Naive B cell (primary cell): ENCODE measurements around the gene MAP4K2. TPM values are rescaled to one million over a fixed set of nuclear protein-coding genes. Genes with fewer than 3 reads are reported as not detected.

ENCODE experiments used
- ATAC-seq, 2 donors: fragments of 150-1000 bp; cut with Tn5 transposase; 2 replicates each; pipeline ENCODE4 v1.10.0; 2021; ENCODE audit warnings: low read depth in 2 of 2, mild to moderate bottlenecking in 2 of 2, moderate library complexity in 2 of 2
- DNase-seq: peaks from one replicate; pipeline ENCODE4 v3.0.0; 2022
- H3K27ac Mint-ChIP-seq, 6 donors: one replicate each; pipeline ENCODE4 v1.8.0; 2020 to 2022; ENCODE audit warnings: mild to moderate bottlenecking in 6 of 6, mixed read lengths in 6 of 6, moderate library complexity in 5 of 6, inconsistent platforms in 2 of 6
- H3K27me3 Mint-ChIP-seq, 3 donors: one replicate each; pipeline ENCODE4 v1.8.0; 2021 to 2022; ENCODE audit warnings: mixed read lengths in 3 of 3, mild to moderate bottlenecking in 1 of 3
- H3K36me3 Mint-ChIP-seq, 2 donors: one replicate each; pipeline ENCODE4 v1.8.0; 2020 to 2022; ENCODE audit warnings: mixed read lengths in 2 of 2, inconsistent platforms in 1 of 2, mild to moderate bottlenecking in 1 of 2
- H3K4me1 Mint-ChIP-seq, 3 donors: one replicate each; pipeline ENCODE4 v1.8.0; 2020 to 2022; ENCODE audit warnings: mixed read lengths in 3 of 3, inconsistent platforms in 1 of 3, mild to moderate bottlenecking in 1 of 3, moderate library complexity in 1 of 3
- H3K4me3 Mint-ChIP-seq, 8 donors: one replicate each; pipeline ENCODE4 v1.8.0; 2020 to 2022; ENCODE audit warnings: mild to moderate bottlenecking in 8 of 8, mixed read lengths in 8 of 8, moderate library complexity in 8 of 8, inconsistent platforms in 2 of 8
- H3K9me3 Mint-ChIP-seq, 7 donors: one replicate each; pipeline ENCODE4 v1.8.0; 2020 to 2022; ENCODE audit warnings: mixed read lengths in 7 of 7, mild to moderate bottlenecking in 5 of 7, inconsistent platforms in 2 of 7, moderate library complexity in 1 of 7
- polyA plus RNA-seq, 6 donors: library from polyadenylated mRNA; unstranded; fragments of 300-500 nt; fragmentation: Illumina TruSeq; gene quantifications; one replicate each; pipeline ENCODE4 v1.2.3, GENCODE V29; 2021; ENCODE audit warnings: low read depth in 6 of 6

The MAP4K2 gene
- polyA plus RNA-seq, 6 donors from 2014 or later: 29.8 to 65.0 (median 39.7) TPM

DNA sequence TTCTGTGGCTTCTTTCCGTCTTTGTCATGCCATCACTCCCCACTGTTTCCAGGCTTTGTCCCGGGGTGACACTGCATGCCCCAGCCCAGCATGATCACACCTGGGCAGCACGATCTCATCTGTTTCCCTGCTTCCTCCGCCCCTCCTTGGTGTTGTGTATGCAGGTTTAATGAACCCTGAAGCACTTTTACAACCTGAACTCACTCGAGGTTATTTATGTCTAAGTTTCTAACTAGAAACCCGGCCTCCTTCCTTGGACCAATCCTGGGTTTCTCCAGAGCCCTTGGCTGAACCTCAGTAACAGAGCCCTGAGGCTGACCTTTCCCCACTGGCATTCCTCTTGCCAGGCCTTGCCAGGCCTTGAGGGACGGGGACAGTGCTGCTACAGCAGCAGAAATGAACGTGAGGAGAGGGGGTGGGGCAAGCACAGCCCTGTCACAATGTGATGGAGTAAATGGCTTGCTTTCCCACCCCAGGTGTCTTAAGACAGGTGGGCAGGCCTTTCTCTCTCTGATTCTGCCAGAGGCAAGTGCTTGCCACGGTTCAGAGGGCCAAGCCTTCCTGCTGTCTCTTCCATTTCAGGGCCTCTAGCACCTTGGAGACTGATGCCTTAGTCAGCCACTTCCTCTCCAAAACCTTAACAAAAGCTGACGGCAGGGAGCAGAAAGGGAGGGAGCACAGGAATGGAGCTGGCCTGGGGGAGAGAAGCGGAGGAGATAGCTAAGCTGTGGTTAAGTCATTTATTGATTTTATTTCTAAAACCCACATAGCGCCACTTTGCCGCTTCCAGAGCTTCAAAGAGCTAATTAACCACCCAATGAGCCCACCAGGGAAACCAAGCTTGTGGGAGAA is 40.1 kb downstream of the MAP4K2 start:
- Mint-ChIP-seq H3K9me3 (no peaks in the 10 kb centered on the region), H3K4me3 (peak overlapping the region; percentile 62 to 96 (median 84)), H3K27ac (peak overlapping the region; percentile 65 to 97 (median 95)), H3K4me1 (peaks cover 55 to 84% (median 78%) of the 10 kb centered on the region in 3 donors), H3K36me3 (peaks cover 9 to 32% of the 10 kb centered on the region in 2 donors), H3K27me3 (no peaks in the 10 kb centered on the region)
- DNase-seq: peak; percentile 44
- ATAC-seq: peak; percentile 37 to 44

DNA sequence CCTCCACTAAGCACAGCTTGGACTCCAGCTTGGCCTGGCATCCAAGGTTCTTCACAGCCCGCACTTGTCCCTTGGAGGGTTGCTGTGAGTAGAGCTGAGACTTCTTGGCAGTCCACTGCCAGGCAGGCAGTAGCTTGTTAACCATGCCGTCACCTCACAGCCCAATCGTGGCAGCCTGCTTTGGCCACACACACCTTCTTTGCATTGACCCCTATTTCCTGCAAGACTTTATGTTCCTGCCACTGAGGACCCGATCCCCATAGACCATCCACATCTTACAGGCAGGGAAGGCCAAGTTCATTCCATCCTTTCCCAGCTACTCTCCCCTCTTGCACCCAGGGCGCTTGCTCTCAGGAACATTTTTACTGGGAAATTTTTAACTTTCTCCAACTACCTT is 40.7 kb downstream of the MAP4K2 start:
- no peaks in the 10 kb centered on the region for H3K9me3 Mint-ChIP-seq
- H3K27ac Mint-ChIP-seq: peak overlapping the region; percentile 88 to 97 (median 94)
- peaks cover 53 to 83% (median 72%) of the 10 kb centered on the region in 3 donors for H3K4me1 Mint-ChIP-seq
- H3K27me3 Mint-ChIP-seq: no peaks in the 10 kb centered on the region
- DNase-seq (peak; percentile 29), ATAC-seq (peak in 1 of 2 donors; percentile 3)
- H3K36me3 Mint-ChIP-seq: peaks cover 9 to 27% of the 10 kb centered on the region in 2 donors
- peak overlapping the region; percentile 62 to 96 (median 84) for H3K4me3 Mint-ChIP-seq

DNA sequence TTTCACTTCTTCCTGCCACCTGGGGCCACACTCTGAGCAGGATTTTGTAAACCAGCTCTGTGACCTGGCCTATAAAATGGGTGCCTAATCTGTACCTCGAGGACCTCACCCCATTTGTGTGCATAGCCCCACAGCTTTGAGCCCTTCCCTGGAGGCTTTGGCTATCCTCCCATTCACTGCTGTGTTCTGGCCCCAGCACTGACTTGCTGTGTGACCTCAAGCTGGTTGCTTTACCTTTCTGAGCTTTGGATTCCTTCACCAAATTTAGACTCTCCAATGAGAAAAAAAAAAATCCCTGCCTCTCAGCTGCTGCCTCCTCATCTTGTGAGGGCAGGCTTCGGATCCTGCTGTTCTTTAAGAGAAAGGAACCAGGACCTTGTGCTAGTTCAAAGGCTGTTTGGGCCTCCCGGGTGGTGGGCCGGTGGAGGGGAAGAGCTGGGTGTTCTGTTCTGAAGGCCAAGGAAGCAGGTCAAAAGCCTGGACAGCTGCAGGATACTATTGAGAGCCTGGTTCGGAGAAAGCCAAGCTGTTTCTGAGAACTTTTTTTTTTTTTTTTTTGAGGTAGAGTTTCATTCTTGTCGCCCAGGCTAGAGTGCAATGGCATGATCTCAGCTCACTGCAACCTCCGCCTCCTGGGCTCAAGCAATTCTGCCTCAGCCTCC is 42.1 kb downstream of the MAP4K2 start:
- Mint-ChIP-seq H3K27ac (peak overlapping the region in 4 of 6 donors; percentile 56 to 98 (median 91)), H3K4me3 (peak overlapping the region in 6 of 8 donors; percentile 49 to 76 (median 59)), H3K36me3 (peaks cover 9 to 27% of the 10 kb centered on the region in 2 donors), H3K4me1 (peaks cover 50 to 75% (median 64%) of the 10 kb centered on the region in 3 donors), H3K9me3 (no peaks in the 10 kb centered on the region), H3K27me3 (no peaks in the 10 kb centered on the region)
- no peak for ATAC-seq
- DNase-seq: no peak

DNA sequence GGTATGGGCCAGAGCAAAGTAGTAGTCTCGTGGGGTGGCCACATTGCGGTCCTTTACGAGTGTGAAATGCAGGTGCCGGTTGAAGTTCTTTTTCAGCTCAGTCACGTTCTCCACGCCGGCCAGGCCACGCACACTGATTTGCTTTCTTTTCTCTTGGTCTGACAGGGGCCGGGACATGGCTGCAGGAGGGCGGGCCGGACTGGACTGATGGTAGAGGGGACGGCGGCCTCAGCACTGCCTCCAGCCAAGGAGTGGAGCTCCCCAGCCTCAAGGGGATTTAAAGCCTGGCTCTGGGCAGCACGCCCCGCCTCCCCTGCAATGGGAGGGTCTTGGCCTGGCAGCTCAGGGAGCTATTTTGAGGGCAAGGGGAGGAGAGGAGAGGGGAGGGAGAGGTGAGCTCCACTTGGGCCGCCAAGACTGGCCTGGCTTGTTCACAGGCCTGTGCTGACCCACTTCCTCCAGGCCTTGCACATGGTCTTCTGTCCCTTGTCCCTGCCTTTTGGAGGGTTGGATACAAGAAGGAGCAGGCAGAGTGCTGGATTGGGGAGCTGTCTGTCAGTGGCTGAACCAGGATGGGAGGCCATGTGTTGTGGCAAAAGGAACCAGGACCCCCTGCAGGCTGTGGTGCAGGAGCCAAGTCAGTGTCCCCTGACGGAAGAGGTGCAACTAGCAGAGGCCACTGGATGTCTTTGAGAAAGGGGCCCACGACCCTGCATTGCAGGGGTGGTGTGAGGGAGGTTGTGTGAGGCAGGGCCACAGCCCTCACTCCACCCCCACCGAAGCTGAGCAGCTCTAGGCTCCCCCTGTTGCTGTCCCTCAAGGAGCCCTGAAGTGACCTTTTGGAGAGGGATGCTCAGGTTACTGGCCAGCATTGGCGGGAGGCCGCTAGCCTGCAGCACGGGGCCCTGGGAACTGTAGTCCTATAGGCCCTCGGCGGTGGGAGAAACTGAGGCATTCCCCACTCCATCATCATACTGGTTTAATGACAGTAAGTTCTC is 43.0 kb downstream of the MAP4K2 start, which contains the start of gene PYGM:
Gene PYGM, minus strand, starts transcription at position 253 of the 998 bp plus-strand sequence. Its CDS starts 76 bp downstream, at position 177.
- ATAC-seq (no peak), DNase-seq (no peak)
- Mint-ChIP-seq H3K27ac (peak within 1 kb of the TSS; percentile 61 to 98 (median 81)), H3K36me3 (peaks cover 7 to 21% of the 10 kb centered on the region in 2 donors), H3K9me3 (no peaks in the 10 kb centered on the region), H3K27me3 (no peaks in the 10 kb centered on the region), H3K4me3 (peak within 1 kb of the TSS in 5 of 8 donors; percentile 28 to 76 (median 57)), H3K4me1 (peaks cover 43 to 67% (median 55%) of the 10 kb centered on the region in 3 donors)

DNA sequence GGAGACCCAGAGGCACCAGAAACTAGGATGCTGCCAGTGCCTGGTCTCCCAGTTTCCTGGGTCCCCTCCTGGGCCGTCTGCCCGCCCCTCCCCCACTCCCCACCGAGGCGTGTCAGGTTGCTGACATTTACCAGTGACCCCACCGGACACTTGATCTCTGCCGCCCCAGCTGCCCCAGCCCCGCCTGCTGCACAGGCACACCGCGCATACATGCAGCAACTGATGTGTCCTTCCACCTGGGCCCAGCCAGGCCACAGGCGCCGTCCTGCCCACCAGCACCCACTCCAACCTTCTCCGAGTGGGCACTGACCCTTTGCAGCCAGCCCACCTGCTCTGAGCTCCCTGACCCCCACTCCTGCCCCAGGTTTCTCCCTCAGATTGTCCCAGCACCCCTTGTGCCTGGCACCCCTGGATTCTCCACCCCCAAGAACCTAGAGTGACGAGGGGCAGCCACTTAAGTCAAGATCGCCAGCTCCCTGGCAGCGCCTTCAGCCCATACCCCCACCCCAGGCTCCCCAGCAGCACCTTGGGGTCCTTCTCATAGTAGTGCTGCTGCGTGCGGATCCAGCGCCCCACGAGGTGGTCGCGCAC is 43.8 kb downstream of the MAP4K2 start:
- no peak for DNase-seq

DNA sequence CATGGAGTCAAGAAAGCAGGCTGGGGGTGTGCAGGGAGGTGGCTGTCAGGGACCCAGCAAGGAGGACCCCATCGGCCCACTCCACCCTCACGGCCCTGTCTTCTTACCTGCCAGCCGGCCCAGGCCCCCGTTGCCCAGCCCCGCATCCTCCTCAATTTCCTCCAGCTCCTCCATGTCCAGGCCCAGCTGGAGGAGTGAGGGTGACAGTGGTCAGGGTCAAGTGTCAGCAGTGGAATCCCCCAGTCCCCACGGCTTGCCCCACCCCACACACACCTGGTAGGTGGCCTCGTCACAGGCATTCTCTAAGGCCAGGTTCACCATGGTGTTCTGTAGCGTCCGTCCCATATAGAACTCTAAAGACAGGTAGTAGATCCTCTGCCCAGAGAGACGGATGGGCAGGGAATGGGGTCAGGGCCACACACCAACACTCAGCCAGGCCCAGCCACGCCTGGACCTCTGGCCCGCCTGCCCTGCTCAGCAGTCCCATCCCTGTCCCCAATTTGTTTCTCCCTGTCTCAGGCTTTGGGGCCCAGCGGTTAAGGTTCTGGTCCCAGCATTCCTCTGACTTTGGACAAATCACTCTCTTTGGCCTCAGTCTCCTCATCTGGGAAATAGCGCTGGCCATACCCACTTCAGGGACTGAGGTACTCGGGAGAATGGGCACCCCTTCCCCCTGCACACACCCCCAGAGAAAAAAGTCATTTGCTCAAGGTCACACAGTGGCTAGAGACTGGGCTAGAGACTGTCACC is 44.5 kb downstream of the MAP4K2 start:
- peaks cover 0 to 17% of the 10 kb centered on the region in 2 donors for H3K36me3 Mint-ChIP-seq
- H3K4me3 Mint-ChIP-seq: no peak overlapping the region
- H3K9me3 Mint-ChIP-seq: no peaks in the 10 kb centered on the region
- H3K4me1 Mint-ChIP-seq: peaks cover 33 to 52% (median 40%) of the 10 kb centered on the region in 3 donors
- peak overlapping the region in 4 of 6 donors; percentile 41 to 69 (median 52) for H3K27ac Mint-ChIP-seq
- DNase-seq (no peak), ATAC-seq (no peak)
- H3K27me3 Mint-ChIP-seq: no peaks in the 10 kb centered on the region

More for the DNA sequence above, 43.8 kb downstream of the MAP4K2 start:
- Mint-ChIP-seq H3K27ac (peak overlapping the region in 4 of 6 donors; percentile 22 to 96 (median 48)), H3K36me3 (peaks cover 0 to 15% of the 10 kb centered on the region in 2 donors), H3K27me3 (no peaks in the 10 kb centered on the region), H3K4me1 (peaks cover 35 to 60% (median 47%) of the 10 kb centered on the region in 3 donors), H3K4me3 (peak overlapping the region in 1 of 8 donors; percentile 59), H3K9me3 (no peaks in the 10 kb centered on the region)
- ATAC-seq: no peak

DNA sequence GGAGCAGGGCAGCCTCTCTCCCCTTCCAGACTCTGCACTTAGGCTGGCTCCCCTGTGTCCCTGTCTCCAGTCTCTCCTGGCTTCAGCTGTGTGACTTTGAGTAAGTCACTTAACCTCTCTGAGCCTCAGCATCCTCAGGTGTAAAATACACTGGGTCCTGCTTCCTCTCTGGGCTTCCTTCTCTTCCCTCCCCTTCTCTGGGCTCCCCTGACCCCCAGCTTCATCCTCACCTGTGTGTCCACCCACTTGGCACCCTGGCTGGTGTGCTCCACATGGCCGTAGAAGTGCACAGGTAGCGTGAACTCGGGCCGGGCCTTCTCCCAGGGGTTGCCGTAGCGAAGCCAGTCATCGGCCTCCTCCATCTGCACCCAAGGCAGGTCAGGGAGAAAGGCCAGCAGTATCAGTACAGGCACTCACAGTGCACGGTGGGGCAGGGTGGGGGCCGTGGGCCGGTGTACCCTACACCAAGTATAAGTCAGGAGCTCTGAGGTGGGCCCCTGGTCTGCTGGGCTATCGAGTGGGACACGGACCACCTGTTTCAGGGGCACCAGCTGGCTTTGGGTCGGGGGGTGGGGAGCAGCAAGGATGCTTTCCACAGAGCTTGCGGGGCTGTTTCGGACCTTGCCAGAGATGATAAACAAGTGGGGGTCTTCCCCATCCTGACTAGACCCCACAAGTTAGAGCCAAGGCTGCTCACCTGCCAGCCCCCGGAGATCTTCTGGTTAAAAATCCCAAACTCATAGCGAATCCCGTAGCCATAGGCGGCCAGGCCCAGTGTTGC is 45.3 kb downstream of the MAP4K2 start:
- H3K27me3 Mint-ChIP-seq: no peaks in the 10 kb centered on the region
- H3K27ac Mint-ChIP-seq: peak overlapping the region in 3 of 6 donors; percentile 24 to 65 (median 28)
- H3K4me3 Mint-ChIP-seq: no peak overlapping the region
- H3K4me1 Mint-ChIP-seq: peaks cover 28 to 46% (median 38%) of the 10 kb centered on the region in 3 donors
- ATAC-seq (no peak), DNase-seq (no peak)
- no peaks in the 10 kb centered on the region for H3K9me3 Mint-ChIP-seq
- H3K36me3 Mint-ChIP-seq: peaks cover 0 to 13% of the 10 kb centered on the region in 2 donors

DNA sequence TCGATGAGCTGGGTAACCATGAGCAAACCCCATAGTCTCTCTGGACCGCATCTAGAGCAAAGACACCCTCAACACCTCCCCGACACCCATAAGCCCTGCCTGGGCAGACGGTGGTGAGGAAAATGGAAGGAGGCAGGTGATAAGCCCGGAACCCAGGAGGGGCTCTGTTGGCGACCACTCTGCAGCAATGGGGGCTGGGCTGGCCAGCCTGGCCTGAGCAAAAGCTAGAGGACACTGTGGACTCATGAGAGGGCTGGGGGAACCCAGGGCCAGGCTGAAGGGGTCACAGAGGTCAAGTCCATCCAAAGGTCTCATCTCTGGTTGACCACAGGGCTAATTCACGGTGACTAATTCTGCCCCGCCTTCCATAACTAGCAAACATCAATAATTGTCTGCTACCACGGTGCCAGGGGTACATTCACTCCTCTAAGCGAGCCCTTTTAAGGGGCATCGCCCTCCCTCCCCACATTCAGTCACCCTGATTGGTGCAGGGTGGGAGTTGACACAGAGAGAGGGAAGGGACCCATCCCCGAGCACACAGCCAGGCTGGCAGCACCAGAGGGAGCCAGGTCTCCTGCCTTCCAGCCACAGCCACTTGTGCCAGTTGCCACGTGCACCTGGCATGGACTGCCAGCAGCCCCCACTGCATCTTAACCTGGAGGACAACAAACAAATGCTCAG is 47.2 kb downstream of the MAP4K2 start:
- ATAC-seq: no peak
- H3K27me3 Mint-ChIP-seq: no peaks in the 10 kb centered on the region
- H3K4me3 Mint-ChIP-seq: no peak overlapping the region
- H3K9me3 Mint-ChIP-seq: no peaks in the 10 kb centered on the region
- peaks cover 0 to 17% of the 10 kb centered on the region in 2 donors for H3K36me3 Mint-ChIP-seq
- DNase-seq: no peak
- no peak overlapping the region for H3K27ac Mint-ChIP-seq
- peaks cover 26 to 41% (median 26%) of the 10 kb centered on the region in 3 donors for H3K4me1 Mint-ChIP-seq

DNA sequence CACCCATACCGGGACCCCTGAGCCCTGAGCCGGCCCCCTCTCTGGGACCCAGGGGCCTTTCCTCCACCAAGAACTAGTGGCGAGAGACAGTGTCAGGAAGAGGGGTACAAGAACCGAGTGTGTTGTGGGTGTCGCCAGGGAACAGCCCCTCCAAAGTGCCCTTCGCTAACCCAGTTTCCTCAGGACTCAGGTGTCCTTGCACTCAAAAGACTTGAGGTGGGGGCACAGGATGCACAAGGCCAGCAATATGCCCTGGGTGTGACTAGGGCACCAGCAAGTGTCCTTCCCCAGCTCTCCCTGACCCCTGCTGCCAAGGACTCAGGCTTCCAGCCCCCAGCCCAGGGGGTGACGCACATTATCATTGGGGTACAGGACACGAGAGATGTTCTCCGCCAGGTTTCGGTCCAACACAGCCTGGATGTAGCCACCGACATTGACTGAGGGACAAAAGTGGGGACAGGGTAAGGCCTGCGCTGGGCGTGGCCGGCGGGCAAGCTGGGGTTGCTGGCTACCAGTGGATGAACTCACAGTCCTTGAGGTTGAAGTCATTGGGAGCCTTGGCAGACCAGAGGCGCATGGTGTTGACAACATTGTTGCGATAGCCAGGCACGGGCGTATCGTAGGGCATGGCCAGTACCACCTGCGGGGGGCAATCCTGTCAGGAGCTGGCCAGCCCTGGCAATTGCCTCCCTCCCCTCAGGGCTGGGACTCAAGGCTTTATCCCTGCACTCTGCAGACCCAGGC is 47.9 kb downstream of the MAP4K2 start:
- Mint-ChIP-seq H3K27me3 (no peaks in the 10 kb centered on the region), H3K36me3 (peaks cover 0 to 24% of the 10 kb centered on the region in 2 donors), H3K9me3 (no peaks in the 10 kb centered on the region), H3K27ac (peak overlapping the region in 2 of 6 donors; percentile 36 to 77), H3K4me3 (no peak overlapping the region), H3K4me1 (peaks cover 28 to 42% (median 31%) of the 10 kb centered on the region in 3 donors)
- ATAC-seq (no peak), DNase-seq (no peak)

DNA sequence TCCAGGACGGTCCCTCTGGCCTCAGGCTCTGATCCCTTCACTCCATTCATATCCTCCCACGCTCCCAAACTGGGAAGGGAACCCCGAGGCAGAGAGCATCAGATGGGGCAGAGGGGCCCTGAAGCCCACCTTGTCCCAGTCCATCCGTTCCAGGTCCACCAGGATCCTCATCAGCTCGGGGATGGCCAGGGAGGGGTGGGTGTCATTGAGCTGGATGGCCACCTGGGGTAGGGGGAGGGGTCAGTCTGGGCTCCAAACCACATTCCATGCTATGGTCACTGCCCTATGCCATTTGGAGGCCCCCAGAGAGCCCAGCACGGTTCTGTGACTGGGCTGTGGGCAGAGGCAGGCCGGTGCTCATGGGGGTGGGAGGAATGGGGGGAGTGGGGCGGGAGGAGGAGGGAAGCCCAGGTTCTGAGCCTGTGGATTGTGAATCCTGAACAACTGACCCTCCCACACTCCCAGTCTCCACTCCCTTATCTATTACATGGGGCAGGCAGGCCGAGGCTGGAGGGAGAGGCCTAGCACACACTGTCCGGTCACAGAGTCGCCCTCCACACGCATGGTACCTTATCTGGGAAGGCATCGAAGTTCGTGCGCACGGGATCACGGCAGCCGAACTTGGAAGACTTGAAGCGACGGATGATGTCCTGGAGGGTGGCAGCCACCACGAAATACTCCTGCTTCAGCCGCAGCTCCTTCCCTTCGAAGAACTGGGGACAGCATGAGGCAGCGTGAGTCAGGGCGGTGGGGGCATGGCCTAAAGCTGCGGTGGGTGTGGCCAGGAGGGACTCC is 48.7 kb downstream of the MAP4K2 start:
- Mint-ChIP-seq H3K27ac (no peak overlapping the region), H3K4me1 (peaks cover 25 to 40% (median 26%) of the 10 kb centered on the region in 3 donors), H3K4me3 (no peak overlapping the region), H3K36me3 (peaks cover 0 to 25% of the 10 kb centered on the region in 2 donors), H3K9me3 (no peaks in the 10 kb centered on the region), H3K27me3 (no peaks in the 10 kb centered on the region)
- DNase-seq: no peak
- ATAC-seq: no peak
